RPMI7951 (cell line): ENCODE results near the gene BTBD6. TPM values are rescaled to one million over a fixed set of nuclear protein-coding genes. Genes with fewer than 3 reads are reported as not detected.

Source experiments
- DNase-seq: peaks from one replicate; pipeline ENCODE4 v3.0.0-alpha.2; 2012; ENCODE audit warnings: low read depth
- total RNA-seq: library from RNA; depleted of rRNA; stranded (reverse); fragments of >200 nt; shearing (Covaris generic); gene quantifications from 2 replicates; pipeline ENCODE4 v1.2.3, GENCODE V29; 2014

The BTBD6 gene
- total RNA-seq, 1 experiment from 2014 or later, result 43.4 TPM

DNA sequence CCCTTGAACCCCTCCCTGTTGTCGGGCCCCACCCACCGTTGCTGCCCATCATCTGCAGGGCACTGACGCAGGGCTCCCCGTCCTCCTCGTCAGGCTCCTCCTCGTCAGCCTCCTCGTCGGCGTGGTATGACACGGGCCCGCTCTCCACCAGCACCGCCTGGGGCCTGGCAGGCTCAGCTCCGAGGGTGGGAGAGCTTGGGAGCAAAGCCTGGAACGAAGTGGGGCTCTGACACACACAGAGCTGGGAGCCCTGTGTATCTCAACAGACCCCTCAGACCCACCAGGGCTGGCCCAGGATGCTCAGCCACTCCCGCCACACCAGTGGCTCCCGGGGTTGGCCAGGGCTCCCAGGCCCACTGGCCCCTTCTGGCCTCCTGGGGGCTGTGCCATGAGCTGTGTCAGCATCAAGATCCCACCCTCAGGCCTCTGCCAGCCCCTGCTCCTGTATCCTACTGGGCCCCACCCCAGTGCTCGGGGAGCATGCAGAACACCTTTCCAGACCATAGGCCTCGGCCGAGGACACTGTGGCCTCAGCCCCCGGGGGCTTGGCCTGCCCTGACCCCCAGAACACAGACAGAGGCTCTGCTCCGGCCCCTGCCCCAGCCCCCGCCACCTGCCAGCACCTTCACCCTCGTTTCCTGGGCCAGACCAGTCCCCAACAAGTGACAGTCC, 37.1 kb upstream of the BTBD6 start:
- DNase-seq, result no peak

DNA sequence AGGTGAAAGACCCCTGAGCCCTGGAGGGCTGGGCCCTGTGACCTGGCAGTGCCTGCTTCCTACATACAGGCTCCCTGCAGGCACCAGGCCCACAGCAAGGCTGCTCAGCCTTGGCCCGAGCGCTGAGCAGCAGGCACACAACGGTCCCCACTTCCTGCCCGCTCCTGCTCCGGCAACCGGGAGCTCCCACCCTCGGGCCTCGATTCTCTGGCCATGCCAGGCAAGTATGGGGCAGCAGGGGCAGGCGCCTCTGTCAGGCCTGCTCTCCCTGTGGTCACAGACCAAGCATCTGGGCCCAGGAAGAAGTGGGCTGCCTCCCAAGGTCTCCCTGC, 36.6 kb upstream of the BTBD6 start:
- no peak for DNase-seq

DNA sequence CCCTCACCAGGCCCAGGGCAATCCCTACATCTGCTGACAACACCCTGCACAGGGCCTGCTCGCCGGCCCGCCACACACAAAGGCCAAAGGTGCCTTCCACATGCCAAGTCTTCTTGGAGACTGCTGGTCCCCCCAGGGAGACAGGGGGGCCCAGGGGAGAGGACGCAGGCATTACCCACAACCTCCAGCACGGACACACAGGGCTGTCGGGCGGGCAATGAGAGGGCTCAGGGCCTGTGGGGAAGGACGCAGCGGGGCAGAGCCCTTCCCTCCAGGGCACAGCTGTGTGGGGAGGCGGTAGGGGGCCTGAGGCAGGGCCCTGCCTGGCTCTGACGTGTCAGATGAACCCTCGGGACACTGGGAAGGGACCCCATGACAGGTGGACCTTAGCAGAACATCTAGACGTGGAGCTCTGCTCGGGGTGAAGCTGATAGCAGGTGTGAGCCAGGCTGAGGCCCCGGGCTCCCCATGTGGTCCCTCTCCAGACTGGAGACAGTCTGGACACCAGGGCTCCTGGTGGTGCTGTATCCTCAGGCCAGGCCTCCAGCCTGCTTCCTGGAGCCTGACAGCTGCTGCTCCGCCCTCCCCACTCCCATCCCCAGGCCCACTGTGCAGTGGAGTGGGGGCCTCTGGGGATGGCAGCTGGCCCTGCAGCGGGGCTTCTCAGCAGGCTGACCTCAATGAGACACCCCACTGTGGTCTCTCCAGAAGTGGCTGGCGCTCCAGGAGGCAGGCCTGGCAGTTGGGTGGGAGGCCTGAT, 35.6 kb upstream of the BTBD6 start:
- no peak for DNase-seq

DNA sequence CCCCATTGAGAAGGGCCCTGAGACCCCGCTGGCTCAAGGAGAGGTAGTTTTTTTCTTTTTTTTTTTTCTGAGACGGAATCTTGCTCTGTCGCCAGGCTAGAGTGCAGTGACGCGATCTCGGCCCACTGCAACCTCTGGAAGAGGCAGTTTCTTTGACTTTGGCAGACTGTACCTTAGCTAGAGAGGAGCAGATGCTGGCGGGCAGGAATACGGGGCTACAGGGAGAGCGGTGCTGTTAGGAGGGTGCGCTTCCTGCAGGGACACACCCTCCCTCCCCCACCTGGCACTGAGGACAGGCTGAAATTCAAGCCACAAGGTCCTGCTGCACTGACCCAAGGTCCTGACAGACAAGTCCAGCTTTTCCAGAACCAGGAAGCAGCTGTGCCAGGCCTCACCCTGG, 35.0 kb upstream of the BTBD6 start:
- DNase-seq, result no peak

DNA sequence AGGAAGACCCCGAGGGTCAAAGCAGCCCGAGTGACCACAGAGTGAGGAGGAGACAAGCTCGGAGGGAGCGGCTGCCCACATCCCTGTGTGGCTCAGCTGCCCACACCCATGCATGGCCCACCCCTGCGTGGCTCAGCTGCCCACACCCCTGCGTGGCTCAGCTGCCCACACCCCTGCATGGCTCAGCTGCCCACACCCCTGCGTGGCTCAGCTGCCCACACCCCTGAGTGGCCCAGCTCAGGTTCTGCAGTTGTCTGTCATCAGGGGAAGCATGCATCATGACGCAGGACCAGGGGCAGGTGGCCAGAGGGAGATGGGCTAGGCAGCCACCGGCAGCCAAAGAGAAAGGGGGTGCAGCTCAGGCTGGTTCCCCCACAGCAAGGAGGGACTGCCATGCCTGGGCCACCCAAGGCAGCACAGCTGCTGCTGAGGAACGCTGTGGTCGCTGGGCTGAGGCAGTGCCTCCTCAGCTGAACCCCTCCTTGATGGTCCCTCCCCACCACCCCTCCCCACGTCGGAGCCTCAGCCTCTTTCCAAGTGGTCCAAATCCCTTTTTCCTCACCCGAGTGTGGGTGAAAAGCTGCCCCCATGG, 33.9 kb upstream of the BTBD6 start:
- DNase-seq, result no peak

DNA sequence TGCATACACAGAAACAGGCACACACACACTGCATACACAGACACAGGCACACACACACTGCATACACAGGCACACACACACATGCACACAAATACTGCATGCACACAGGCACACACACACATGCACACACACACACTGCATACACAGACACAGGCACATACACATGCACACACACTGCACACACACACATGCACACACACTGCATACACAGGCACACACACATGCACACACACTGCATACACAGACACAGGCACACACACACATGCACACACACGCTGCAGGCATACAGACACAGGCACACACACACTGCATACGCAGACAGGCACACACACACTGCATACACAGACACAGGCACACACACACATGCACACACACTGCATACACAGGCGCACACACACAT, 32.7 kb upstream of the BTBD6 start:
- no peak for DNase-seq

DNA sequence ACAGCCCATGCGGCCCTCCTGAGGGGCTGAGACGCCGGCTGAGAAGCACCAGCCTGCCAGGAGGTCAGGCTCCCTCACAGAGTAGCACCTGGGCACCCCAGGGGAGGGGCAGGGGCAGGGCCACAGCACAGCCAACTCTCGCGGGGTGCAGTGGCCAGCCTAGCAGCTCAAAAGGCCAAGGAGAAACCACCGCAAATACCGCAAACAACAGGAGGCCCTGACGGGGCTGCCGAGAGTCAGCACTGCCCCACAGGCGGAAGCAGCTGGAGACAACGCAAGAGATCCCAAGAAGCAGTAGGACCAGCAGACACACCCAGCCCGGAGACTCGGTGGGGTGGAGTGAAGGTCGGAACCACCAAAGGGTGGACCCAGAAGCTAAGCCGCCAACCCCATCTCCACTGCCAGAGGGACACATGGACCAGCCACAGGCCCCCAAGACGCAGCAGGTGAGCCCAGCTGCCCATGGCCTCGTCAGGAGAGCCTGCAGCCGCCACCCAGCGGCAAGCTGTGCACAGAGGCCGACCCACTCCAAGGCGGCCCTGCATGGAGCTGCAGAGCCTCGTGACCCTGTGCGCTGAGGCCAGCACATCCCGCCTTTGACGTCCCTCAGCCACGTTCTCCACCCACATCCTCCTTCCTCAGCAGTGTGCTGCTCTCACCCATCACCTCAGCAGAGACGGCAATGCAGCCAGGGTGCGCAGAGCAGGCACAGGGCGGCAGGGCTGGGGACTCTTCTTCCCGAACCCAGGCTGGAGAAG, 31.7 kb upstream of the BTBD6 start:
- DNase-seq, result no peak

DNA sequence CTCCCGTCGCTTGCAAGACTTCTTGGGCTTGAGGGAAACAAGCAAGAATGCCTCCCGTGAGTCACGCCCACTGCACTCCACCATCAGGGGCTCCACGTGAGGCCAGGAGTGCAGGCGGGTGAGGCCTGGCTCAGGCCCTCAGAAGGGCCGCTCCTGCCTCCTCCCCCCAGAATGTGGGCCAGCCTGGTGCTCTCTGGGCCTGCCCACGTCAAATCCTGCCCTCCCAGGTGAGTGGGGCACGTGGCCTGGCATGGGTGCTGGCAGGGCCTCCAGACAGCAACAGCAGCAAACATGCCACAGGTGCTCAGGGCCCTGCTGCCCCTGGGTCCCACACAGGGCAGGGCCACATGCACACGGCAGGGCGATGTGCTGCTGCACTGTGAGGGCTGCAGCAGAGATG, 30.6 kb upstream of the BTBD6 start:
- DNase-seq, result no peak

DNA sequence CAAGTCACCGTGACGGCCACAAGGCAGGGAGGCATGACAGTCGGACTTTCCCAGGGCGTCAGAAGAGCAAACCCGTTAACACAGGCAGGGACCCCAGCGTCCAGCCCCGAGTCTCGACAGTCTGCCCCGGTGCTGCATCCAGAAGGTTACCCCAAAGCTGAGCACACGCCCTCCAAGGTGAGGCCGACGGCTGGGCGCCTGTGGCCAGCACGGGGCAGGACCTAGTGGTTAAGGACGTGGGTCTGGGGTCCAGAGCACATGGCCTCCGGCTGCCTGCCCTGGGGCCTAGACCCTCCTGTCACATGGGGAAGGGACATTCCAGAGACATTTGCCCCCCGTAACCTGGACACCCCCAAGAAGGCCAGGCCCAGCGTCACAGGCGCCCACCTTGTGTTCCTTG, 29.7 kb upstream of the BTBD6 start:
- DNase-seq, result no peak

DNA sequence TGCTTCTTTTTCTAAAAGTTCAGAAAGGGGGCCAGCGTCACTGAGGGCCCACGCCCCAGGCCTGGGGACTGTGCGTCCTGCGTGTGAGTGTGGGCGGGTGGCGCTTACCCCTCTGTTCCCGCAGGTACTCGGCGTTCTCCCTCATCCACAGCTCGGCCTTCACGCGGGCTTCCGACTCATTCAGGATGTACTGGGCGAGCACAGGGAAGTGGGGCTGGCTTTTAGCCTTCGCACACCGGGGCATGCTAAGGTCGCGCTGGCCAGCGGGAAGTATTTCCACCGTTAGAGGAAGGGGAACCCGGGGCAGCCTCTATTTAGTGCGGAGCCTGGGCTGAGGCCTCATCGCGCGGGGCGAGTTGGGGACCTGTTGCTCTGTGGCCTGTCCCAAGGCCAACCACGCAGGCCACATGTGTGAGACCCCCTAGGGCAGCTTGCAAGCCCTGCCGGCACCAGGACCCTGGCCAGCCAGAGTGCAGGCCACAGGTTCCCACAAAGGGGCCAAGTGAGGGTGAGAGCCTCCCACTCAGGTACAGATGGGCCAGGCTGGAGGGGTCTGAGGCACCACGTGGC, 29.2 kb upstream of the BTBD6 start:
- no peak for DNase-seq

DNA sequence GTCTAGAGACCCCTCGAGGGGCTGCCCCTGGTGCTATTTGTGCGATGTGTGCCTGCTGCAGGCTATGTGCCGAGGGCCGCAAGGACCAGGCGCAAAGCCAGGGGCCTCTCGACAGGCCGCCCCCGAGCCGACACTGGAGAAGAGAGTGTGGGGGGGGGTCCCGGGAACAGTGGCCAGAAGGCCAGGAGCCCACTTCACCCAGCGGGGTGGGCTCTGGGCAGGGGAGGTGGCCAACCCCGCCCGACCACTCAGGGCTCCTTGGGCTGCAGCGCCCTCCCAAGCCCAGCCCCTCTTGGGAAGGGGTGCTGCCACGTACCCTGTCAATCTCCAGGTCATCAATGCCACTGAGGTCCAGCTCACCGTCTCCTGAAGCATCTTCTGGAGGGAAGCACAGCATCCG, 28.6 kb upstream of the BTBD6 start:
- DNase-seq, result no peak

DNA sequence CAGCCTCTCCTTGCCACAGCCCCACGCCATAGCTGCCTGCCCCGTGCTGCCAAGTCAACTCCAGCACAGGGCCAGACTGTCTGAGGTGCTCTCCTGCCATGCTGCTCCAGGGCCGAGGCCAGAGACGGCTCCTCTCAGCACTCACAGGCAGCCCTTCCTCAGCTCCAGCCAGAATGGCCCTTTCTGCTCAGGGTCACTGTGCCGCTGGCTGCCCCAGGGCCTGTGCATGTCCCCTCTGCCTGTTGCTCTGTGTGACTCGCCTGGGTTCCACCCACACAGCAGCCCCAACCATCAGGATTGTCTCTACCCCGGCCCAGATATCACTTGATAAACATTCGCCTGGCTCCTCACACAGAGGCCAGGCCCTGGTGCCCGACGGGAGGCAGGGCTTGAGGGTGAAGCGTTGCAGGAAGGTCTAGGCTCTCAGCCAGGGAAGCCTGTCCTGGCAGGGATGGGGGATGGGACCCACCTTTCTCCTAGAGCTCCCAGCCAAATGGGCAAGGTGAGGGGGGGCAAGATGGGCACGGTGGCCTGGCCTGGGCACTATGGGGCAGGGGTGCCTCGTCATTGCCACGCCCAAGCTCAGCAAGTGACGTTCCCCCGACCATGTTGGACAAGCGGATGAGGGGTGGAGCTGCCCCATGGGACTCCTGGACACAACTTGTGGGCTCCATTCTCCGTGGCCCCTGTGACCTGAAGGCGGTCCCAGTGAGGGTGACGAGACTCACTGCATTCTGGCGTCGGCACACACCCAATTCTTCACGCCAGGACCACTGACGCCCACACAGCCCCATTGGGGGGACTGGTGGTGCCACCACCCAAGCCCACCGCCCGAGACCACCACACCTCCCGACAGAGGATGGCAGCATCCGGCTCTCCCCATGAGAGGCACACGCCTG, 27.4 kb upstream of the BTBD6 start:
- no peak for DNase-seq

DNA sequence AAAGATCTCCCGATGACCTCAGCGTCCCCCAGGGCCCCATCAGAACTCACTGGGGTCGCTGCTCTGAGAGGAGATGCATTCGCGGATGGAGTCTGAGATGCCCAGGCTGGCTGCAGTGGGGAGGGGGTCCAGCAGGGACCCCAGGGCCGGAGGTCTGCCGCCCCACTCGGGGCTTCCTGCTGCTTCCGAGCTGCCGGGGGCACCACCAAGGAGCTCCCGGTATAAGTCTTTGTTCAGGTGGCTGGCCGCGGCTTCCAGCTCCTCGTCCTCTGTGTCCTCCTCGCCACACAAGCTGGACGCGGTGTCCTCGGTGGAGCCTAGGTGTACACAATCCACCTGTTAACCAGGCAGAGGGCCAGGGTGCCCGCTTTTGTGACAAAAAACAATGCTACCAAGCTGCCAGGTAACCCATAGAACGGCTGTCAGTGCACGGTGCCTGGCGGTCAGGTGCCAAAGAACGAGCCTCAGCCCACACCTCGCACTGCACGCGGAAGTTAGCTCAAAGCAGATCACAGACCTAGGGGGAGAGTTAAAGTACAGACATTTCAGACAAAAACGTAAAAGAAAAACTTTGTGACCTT, 26.6 kb upstream of the BTBD6 start:
- DNase-seq, result no peak

DNA sequence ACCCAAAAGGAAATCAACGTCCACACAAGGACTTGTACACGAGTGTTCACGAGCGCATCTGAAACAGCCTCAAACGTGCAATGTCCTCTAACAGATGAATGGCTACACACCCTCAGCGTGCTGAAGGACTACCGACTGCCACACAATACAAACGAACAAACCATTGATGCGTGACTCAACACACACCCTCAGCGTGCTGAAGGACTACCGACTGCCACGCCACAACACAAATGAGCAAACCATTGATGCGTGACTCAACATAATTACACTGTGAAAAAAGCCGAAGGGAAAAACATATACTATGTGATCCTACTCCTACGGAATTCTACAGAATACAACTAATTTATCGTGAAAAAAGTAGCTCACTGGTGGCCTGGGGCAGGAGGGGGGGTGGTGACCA, 25.1 kb upstream of the BTBD6 start:
- DNase-seq, result no peak

DNA sequence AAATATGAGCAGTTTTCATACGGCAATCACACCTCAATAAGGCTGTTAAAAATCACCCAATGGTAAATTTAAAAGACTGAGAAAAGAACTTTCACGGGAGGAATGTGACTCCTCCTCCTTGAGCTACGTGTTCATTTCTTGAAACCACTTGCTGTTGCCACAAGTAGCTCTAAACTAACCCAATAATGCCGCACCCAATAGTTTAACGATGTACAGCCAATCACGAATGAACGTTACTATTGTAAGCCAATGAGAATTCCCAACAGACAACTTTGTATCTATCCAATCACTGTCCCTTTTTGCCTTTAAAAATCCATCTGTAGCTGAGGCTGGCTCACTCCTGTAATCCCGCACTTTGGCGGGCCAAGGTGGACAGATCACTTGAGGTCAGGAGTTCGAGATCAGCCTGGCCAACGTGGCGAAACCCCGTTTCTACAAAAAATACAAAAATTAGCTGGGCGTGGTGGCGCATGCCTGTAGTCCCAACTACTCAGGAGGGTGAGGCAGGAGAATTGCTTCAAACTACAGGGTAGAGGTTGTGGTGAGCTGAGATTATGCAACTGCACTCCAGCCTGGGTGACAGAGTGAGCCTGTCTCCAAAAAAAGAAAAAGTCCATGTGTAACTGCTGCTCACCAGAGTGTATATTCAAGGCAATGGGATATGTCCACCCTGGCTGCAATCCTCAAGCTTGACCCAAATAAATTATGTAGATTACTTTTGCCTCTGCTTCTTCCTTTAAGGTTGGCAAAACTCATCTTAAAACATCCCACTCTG, 24.4 kb upstream of the BTBD6 start:
- no peak for DNase-seq

DNA sequence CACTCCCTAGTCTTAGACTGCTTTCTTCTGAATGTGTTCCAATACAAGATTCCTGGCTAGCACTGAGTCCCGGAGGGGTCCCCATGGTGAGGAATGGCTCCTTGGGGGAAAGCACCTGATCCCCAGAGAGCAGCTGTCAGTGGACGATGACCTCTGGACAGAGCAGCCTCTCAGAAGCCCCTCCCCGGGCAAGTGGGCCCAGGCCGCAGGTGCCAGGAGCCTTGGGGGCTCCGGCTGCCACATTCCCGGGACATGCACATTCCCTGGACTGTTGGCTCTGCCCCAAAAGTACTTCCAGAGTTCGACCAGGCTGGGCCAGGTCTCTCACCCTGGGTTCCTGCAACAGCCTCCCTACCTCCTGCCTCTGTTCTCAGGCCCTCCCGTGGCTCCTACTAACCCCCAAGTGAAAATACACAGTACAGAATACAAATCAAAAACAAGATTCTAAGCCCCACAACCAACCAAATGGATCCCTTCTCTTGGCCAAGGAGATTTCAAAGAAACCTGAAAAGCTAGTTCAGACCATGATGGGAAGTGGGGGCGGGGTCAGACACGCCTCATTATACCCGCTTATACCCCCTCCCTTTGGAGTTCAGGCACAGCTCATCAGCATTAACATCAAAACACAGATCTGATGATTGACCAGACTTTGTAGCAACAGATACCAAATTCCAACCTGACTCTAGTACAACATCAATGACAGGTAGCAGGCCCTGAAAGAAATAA, 23.3 kb upstream of the BTBD6 start:
- no peak for DNase-seq

DNA sequence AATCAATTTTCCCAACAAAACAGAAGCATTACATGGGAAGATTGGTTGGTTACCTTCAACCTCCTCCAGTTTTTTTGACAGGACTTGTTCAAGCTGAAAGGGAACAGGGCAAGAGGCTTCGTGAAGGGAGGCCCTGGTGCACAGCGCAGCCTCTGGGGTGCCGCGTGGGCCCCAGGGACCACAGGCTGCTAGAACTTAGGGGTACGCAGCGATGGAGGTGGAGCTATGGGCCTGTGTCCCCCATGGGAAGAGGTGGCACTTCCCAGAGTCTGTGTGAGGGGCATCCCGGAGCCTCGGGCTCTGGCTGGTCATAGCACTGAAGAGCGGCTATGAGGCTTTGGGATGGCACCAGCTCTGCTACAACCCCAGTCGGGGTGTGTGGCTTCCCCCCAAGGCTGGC, 22.1 kb upstream of the BTBD6 start:
- DNase-seq, result no peak

DNA sequence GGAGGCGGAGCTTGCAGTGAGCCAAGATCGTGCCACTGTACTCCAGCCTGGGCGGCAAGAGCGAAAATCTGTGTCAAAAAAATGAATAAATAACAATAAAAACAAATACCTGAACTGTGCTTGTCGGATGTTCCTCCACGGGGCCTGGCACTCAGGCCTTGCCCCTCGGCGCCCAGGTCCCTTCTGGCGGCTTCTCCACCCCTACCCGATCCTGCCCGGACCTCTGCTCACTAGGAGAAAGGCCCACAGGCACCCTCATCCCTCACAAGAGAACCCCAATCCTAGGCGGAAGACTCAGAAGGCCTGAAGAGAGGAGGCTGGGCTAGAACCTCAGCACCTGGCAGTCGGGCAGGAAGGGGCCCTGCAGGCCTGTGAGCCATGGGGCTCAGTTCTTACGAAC, 21.0 kb upstream of the BTBD6 start:
- DNase-seq, result no peak

DNA sequence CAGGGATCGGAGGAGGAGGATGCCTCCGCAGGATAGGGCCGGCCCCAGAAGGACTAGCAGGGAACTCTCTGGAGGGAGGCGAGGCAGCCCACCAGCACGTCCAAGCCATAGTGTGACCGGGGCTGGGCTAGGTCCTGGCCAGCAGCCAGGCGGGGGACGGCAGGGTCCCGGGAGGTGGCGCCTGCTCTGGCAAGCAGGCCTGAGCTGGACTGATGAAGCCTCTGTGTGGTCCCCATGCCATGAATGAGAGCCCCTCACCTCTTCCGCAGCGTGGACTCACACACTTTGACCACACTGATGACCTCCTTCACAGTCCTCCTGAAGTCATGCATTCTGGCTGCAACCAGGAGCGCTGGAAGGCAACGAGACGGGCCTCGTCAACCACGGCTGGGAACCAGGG, 19.8 kb upstream of the BTBD6 start:
- DNase-seq, result no peak
